Neural cell (in vitro differentiated cells): ENCODE results near the gene KIRREL3. TPM values are rescaled to one million over a fixed set of nuclear protein-coding genes. Genes with fewer than 3 reads are reported as not detected.

Source experiments
- H2AFZ ChIP-seq: fragments of 200-600, 300-800 bp; sonication (generic), shearing (Covaris generic); 2 replicates; pipeline ENCODE4 v1.6.0; 2014; ENCODE audit warnings: low read depth, mild to moderate bottlenecking, antibody characterized with exemption, low read length, moderate library complexity
- H3F3A ChIP-seq: fragments of 200-600 bp; shearing (Covaris generic); 2 replicates; pipeline ENCODE4 v1.6.1; 2016; ENCODE audit warnings: mild to moderate bottlenecking, moderate library complexity, mixed read lengths, antibody characterized with exemption, low read length; ENCODE audit not compliant: insufficient read depth, poor library complexity, severe bottlenecking
- H3K27ac ChIP-seq: fragments of 200-600, 300-800 bp; sonication (generic), shearing (Covaris generic); 2 replicates; pipeline ENCODE4 v1.5.1; 2014; ENCODE audit warnings: mild to moderate bottlenecking, low read length, moderate library complexity
- H3K27me3 ChIP-seq: fragments of 300-800, 200-600 bp; sonication (generic), shearing (Covaris generic); 2 replicates; pipeline ENCODE4 v1.6.0; 2014; ENCODE audit warnings: mild to moderate bottlenecking, low read depth, low read length, moderate library complexity; ENCODE audit not compliant: insufficient read depth
- H3K36me3 ChIP-seq: fragments of 300-800, 200-600 bp; sonication (generic), shearing (Covaris generic); 2 replicates; pipeline ENCODE4 v1.5.1; 2014; ENCODE audit warnings: mild to moderate bottlenecking, antibody characterized with exemption, low read length, moderate library complexity; ENCODE audit not compliant: insufficient read depth
- H3K4me2 ChIP-seq: fragments of 300-800, 200-600 bp; sonication (generic), shearing (Covaris generic); 2 replicates; pipeline ENCODE4 v1.6.0; 2014; ENCODE audit warnings: mild to moderate bottlenecking, low read length
- H3K4me3 ChIP-seq: fragments of 300-800, 200-600 bp; sonication (generic), shearing (Covaris generic); 2 replicates; pipeline ENCODE4 v1.5.1; 2014; ENCODE audit warnings: mild to moderate bottlenecking, low read length, moderate library complexity
- H3K79me2 ChIP-seq: fragments of 200-600 bp; shearing (Covaris generic); replicated peaks from 2 replicates; pipeline ENCODE4 v1.6.0; 2014; ENCODE audit warnings: mild to moderate bottlenecking, low read length, moderate library complexity; ENCODE audit not compliant: insufficient read depth
- H3K9ac ChIP-seq: fragments of 300-800, 200-600 bp; sonication (generic), shearing (Covaris generic); 2 replicates; pipeline ENCODE4 v1.6.1; 2016; ENCODE audit warnings: mild to moderate bottlenecking, low read length, mixed read lengths
- H3K9me2 ChIP-seq: fragments of 200-600 bp; shearing (Covaris generic); 2 replicates; pipeline ENCODE4 v1.6.1; 2016; ENCODE audit warnings: mild to moderate bottlenecking, low read length, mixed read lengths; ENCODE audit not compliant: insufficient read depth
- H3K9me3 ChIP-seq: fragments of 200-600, 300-800 bp; sonication (generic), shearing (Covaris generic); 2 replicates; pipeline ENCODE4 v1.6.1; 2016; ENCODE audit warnings: mild to moderate bottlenecking, mixed run types, low read length, moderate library complexity, mixed read lengths
- H4K20me1 ChIP-seq: fragments of 200-600 bp; shearing (Covaris generic); 2 replicates; pipeline ENCODE4 v1.6.1; 2016; ENCODE audit warnings: mild to moderate bottlenecking, mixed run types; ENCODE audit not compliant: insufficient read depth
- CTCF ChIP-seq: fragments of 450-650 bp; IDR thresholded peaks from 2 replicates; pipeline ENCODE4 v1.5.1; 2014; ENCODE audit warnings: antibody characterized with exemption, mild to moderate bottlenecking, moderate library complexity; ENCODE audit not compliant: poor library complexity, severe bottlenecking
- EP300 ChIP-seq: fragments of 450-650 bp; conservative IDR thresholded peaks from 2 replicates; pipeline ENCODE4 v1.6.1; 2014; ENCODE audit warnings: antibody characterized with exemption, mild to moderate bottlenecking, moderate library complexity; ENCODE audit not compliant: poor library complexity, severe bottlenecking
- EZH2 ChIP-seq: fragments of 200-600, 300-800 bp; shearing (Covaris generic), sonication (generic); IDR thresholded peaks from 2 replicates; pipeline ENCODE4 v1.6.1; 2014; ENCODE audit warnings: antibody characterized with exemption, low read length, borderline replicate concordance, mild to moderate bottlenecking; ENCODE audit not compliant: insufficient read depth, poor library complexity, severe bottlenecking
- MXI1 ChIP-seq: fragments of 450-650 bp; conservative IDR thresholded peaks from 2 replicates; pipeline ENCODE4 v1.6.1; 2014; ENCODE audit warnings: antibody characterized with exemption, mild to moderate bottlenecking; ENCODE audit not compliant: poor library complexity, severe bottlenecking
- POLR2AphosphoS5 ChIP-seq: IDR thresholded peaks from 2 replicates; pipeline ENCODE4 v1.6.1; 2012
- RAD21 ChIP-seq: fragments of 450-650 bp; conservative IDR thresholded peaks from 2 replicates; pipeline ENCODE4 v1.6.1; 2014; ENCODE audit warnings: antibody characterized with exemption, mild to moderate bottlenecking, moderate library complexity
- REST ChIP-seq: IDR thresholded peaks from 2 replicates; pipeline ENCODE4 v1.6.1; 2012; ENCODE audit warnings: borderline replicate concordance
- SMC3 ChIP-seq: fragments of 450-650 bp; conservative IDR thresholded peaks from 2 replicates; pipeline ENCODE4 v1.6.1; 2014; ENCODE audit warnings: antibody characterized with exemption, mild to moderate bottlenecking, moderate library complexity; ENCODE audit not compliant: poor library complexity
- TAF1 ChIP-seq: IDR thresholded peaks from 2 replicates; pipeline ENCODE4 v1.6.1; 2012; ENCODE audit warnings: low read depth
- polyA plus RNA-seq: library from polyadenylated mRNA; depleted of rRNA; stranded (reverse); fragments of >200 nt; gene quantifications from 2 replicates; pipeline ENCODE4 v1.2.3, GENCODE V29; 2014

Gene KIRREL3
- polyA plus RNA-seq, 1 donor from 2014 or later: 23.8 TPM

GRCh38 chr11:126415128-126415527 is 585.4 kb downstream of the KIRREL3 start (continued):
- no peak for TF ChIP-seq SMC3

- H3K27me3 ChIP-seq: no peaks in the 10 kb centered on the region
- H3K9ac ChIP-seq: no peak overlapping the region
- no peaks in the 10 kb centered on the region for H3K79me2 ChIP-seq
- H3K9me2 ChIP-seq: no peaks in the 10 kb centered on the region
- no peak overlapping the region for H3K4me3 ChIP-seq
- no peaks in the 10 kb centered on the region for H3F3A ChIP-seq
- H2AFZ ChIP-seq: no peak overlapping the region
- no peaks in the 10 kb centered on the region for H3K9me3 ChIP-seq
- no peak overlapping the region for H3K27ac ChIP-seq
- TF ChIP-seq TAF1 (no peak), POLR2AphosphoS5 (no peak), CTCF (no peak), SMC3 (no peak), EZH2 (no peak), EP300 (no peak), MXI1 (no peak), RAD21 (no peak), REST (no peak)
- no peaks in the 10 kb centered on the region for H4K20me1 ChIP-seq
- H3K36me3 ChIP-seq: no peaks in the 10 kb centered on the region
- no peak overlapping the region for H3K4me2 ChIP-seq
Observed at GRCh38 chr11:126414615-126415014, 586.0 kb downstream of the KIRREL3 start.

GRCh38 chr11:126413843-126414405 is 586.6 kb downstream of the KIRREL3 start:
- Histone ChIP-seq H4K20me1 (no peaks in the 10 kb centered on the region), H2AFZ (no peak overlapping the region), H3K4me3 (no peak overlapping the region), H3K27me3 (no peaks in the 10 kb centered on the region), H3K36me3 (no peaks in the 10 kb centered on the region), H3K27ac (no peak overlapping the region), H3K79me2 (no peaks in the 10 kb centered on the region), H3K9me3 (no peaks in the 10 kb centered on the region), H3K9ac (no peak overlapping the region), H3F3A (no peaks in the 10 kb centered on the region), H3K9me2 (no peaks in the 10 kb centered on the region), H3K4me2 (no peak overlapping the region)
- TF ChIP-seq CTCF (no peak), REST (no peak), POLR2AphosphoS5 (no peak), TAF1 (no peak), EP300 (no peak), MXI1 (no peak), EZH2 (no peak), RAD21 (no peak), SMC3 (no peak)
